AG08396 (cell line): Measurements from ENCODE around the gene SPPL3.
"Not testable (repeated sequence)": the region's sequence is repeated elsewhere in the genome, so short reads cannot be mapped to it uniquely, and the experiment has no call there.

ENCODE experiments used
- DNase-seq: peaks from one replicate; pipeline ENCODE4 v3.0.0; 2012; ENCODE audit warnings: low spot score, mixed read lengths

The SPPL3 gene

GRCh38 chr12:120920178-120920577 lies 16.0 kb upstream of the SPPL3 start:
- DNase-seq, result no peak

- no peak for DNase-seq
Measured at GRCh38 chr12:120917748-120918147, 13.6 kb upstream of the SPPL3 start.

- no peak for DNase-seq
Measured at GRCh38 chr12:120916561-120916960, 12.4 kb upstream of the SPPL3 start.

- no peak for DNase-seq
Measured at GRCh38 chr12:120914794-120915193, 10.6 kb upstream of the SPPL3 start.

GRCh38 chr12:120909633-120910298 lies 5.6 kb upstream of the SPPL3 start:
- DNase-seq, result no peak

GRCh38 chr12:120905856-120906384 lies 1.8 kb upstream of the SPPL3 start:
- DNase-seq, result no peak

- peak; percentile 35 for DNase-seq
Measured at GRCh38 chr12:120903412-120904196, 554 bp downstream of the SPPL3 start.

- peak; percentile 8 for DNase-seq
Measured at GRCh38 chr12:120902846-120903411, 1.2 kb downstream of the SPPL3 start.

GRCh38 chr12:120901818-120902217 lies 2.3 kb downstream of the SPPL3 start:
- DNase-seq, result no peak

GRCh38 chr12:120901101-120901500 lies 3.1 kb downstream of the SPPL3 start:
- DNase-seq, result not testable (repeated sequence)

GRCh38 chr12:120895532-120895931 lies 8.6 kb downstream of the SPPL3 start:
- no peak for DNase-seq

GRCh38 chr12:120892265-120892664 lies 11.9 kb downstream of the SPPL3 start:
- no peak for DNase-seq

GRCh38 chr12:120890963-120891362 lies 13.2 kb downstream of the SPPL3 start:
- DNase-seq, result no peak

GRCh38 chr12:120887253-120888043 lies 16.7 kb downstream of the SPPL3 start:
- no peak for DNase-seq

- DNase-seq, result no peak
Measured at GRCh38 chr12:120886199-120887018, 17.7 kb downstream of the SPPL3 start.

GRCh38 chr12:120885521-120885920 lies 18.6 kb downstream of the SPPL3 start:
- DNase-seq, result no peak

- DNase-seq, result no peak
Measured at GRCh38 chr12:120884644-120885043, 19.5 kb downstream of the SPPL3 start.

- no peak for DNase-seq
Measured at GRCh38 chr12:120882055-120882555, 22.1 kb downstream of the SPPL3 start.

GRCh38 chr12:120879718-120880300 lies 24.3 kb downstream of the SPPL3 start:
- DNase-seq, result no peak

- DNase-seq, result no peak
Measured at GRCh38 chr12:120879102-120879501, 25.1 kb downstream of the SPPL3 start.
